Neuronal stem cell (in vitro differentiated cells): Measurements from ENCODE around the gene ZNF500.
"Not testable (repeated sequence)": the region's sequence is repeated elsewhere in the genome, so short reads cannot be mapped to it uniquely, and the experiment has no call there.

ENCODE experiments used
- DNase-seq: peaks from one replicate; pipeline ENCODE4 v3.0.0-alpha.2; 2013; ENCODE audit warnings: low spot score
- H2AFZ ChIP-seq: one replicate; pipeline ENCODE4 v1.6.1; 2013; ENCODE audit warnings: mild to moderate bottlenecking, low read length, inconsistent platforms
- H2AK5ac ChIP-seq: 2 replicates; pipeline ENCODE4 v1.6.1; 2013; ENCODE audit warnings: low read depth, mild to moderate bottlenecking, inconsistent platforms, low read length, moderate library complexity, mixed read lengths
- H2BK120ac ChIP-seq: 2 replicates; pipeline ENCODE4 v1.6.1; 2013; ENCODE audit warnings: low read depth, mild to moderate bottlenecking, inconsistent platforms, low read length, moderate library complexity, mixed read lengths
- H2BK12ac ChIP-seq: one replicate; pipeline ENCODE4 v1.6.1; 2013; ENCODE audit warnings: low read length, inconsistent platforms
- H2BK15ac ChIP-seq: 2 replicates; pipeline ENCODE4 v1.6.1; 2013; ENCODE audit warnings: mild to moderate bottlenecking, low read length, inconsistent platforms, mixed read lengths
- H2BK5ac ChIP-seq: one replicate; pipeline ENCODE4 v1.6.1; 2013; ENCODE audit warnings: inconsistent platforms, mild to moderate bottlenecking, low read length, moderate library complexity
- H3K14ac ChIP-seq: one replicate; pipeline ENCODE4 v1.6.1; 2013; ENCODE audit warnings: low read length, inconsistent platforms
- H3K18ac ChIP-seq: 2 replicates; pipeline ENCODE4 v1.6.1; 2013; ENCODE audit warnings: low read length, inconsistent platforms
- H3K23ac ChIP-seq: 2 replicates; pipeline ENCODE4 v1.6.1; 2013; ENCODE audit warnings: low read depth, mild to moderate bottlenecking, mixed read lengths, low read length, inconsistent platforms; ENCODE audit not compliant: poor library complexity
- H3K27ac ChIP-seq: replicated peaks from 3 replicates; pipeline ENCODE4 v1.5.1; 2013; ENCODE audit warnings: low read length, inconsistent platforms
- H3K27me3 ChIP-seq, 3 experiments: 2 replicates each; pipeline ENCODE4 v1.6.1; 2013; ENCODE audit warnings: low read length in 3 of 3, mild to moderate bottlenecking in 2 of 3, inconsistent platforms in 1 of 3, low read depth in 1 of 3, mixed read lengths in 1 of 3, moderate library complexity in 1 of 3; ENCODE audit not compliant: control insufficient read depth in 3 of 3, insufficient read depth in 3 of 3
- H3K36me3 ChIP-seq, 2 donors: replicated peaks in 1 of 2; 2 replicates each; pipeline ENCODE4 v1.6.1; 2013; ENCODE audit warnings: low read length in 2 of 2; ENCODE audit not compliant: control insufficient read depth in 2 of 2, insufficient read depth in 2 of 2
- H3K4ac ChIP-seq: 2 replicates; pipeline ENCODE4 v1.6.1; 2013; ENCODE audit warnings: inconsistent platforms, mild to moderate bottlenecking, low read length, moderate library complexity
- H3K4me1 ChIP-seq, 2 donors: 1 replicate in 1 of 2; 2 replicates in 1 of 2; pipeline ENCODE4 v1.6.1; 2013; ENCODE audit warnings: low read length in 2 of 2, low read depth in 1 of 2; ENCODE audit not compliant: control insufficient read depth in 2 of 2, insufficient read depth in 1 of 2
- H3K4me2 ChIP-seq: one replicate; pipeline ENCODE4 v1.6.1; 2013; ENCODE audit warnings: mild to moderate bottlenecking, low read length, inconsistent platforms; ENCODE audit not compliant: insufficient read depth, poor library complexity, severe bottlenecking
- H3K4me3 ChIP-seq, 2 donors: 2 replicates each; pipeline ENCODE4 v1.5.1; 2013; ENCODE audit warnings: low read length in 2 of 2, mild to moderate bottlenecking in 2 of 2, inconsistent platforms in 1 of 2, moderate library complexity in 1 of 2
- H3K79me1 ChIP-seq: one replicate; pipeline ENCODE4 v1.6.1; 2013; ENCODE audit warnings: low read depth, mild to moderate bottlenecking, inconsistent platforms, low read length, moderate library complexity
- H3K9ac ChIP-seq: one replicate; pipeline ENCODE4 v1.6.1; 2013; ENCODE audit warnings: mild to moderate bottlenecking, low read depth, low read length, inconsistent platforms; ENCODE audit not compliant: poor library complexity
- H3K9me3 ChIP-seq, 2 donors: replicated peaks in 1 of 2; 2 replicates each; pipeline versions ENCODE3 to v1.6.1; 2013; ENCODE audit warnings: low read length in 2 of 2, mild to moderate bottlenecking in 2 of 2, inconsistent platforms in 1 of 2, low read depth in 1 of 2, mixed read lengths in 1 of 2, moderate library complexity in 1 of 2; ENCODE audit not compliant: control insufficient read depth in 2 of 2, insufficient read depth in 1 of 2
- H4K8ac ChIP-seq: one replicate; pipeline ENCODE4 v1.6.1; 2013; ENCODE audit warnings: low read depth, mild to moderate bottlenecking, inconsistent platforms, low read length, moderate library complexity
- H4K91ac ChIP-seq: one replicate; pipeline ENCODE4 v1.6.1; 2013; ENCODE audit warnings: low read length, low read depth, mild to moderate bottlenecking, inconsistent platforms; ENCODE audit not compliant: poor library complexity
- WGBS, 2 donors: extraction: QIAGEN DNeasy Blood & Tissue Kit; methylation state at CpG; one replicate each; pipeline ENCODE4 v1.1.7; 2013; ENCODE audit warnings: missing lambda C conversion rate in 2 of 2, mixed read lengths in 1 of 2; ENCODE audit not compliant: insufficient read length in 2 of 2, insufficient replicate concordance in 1 of 2; ENCODE audit errors: extremely low coverage in 2 of 2; 5-methylcytosine and 5-hydroxymethylcytosine counted together

ZNF500 gene

DNA sequence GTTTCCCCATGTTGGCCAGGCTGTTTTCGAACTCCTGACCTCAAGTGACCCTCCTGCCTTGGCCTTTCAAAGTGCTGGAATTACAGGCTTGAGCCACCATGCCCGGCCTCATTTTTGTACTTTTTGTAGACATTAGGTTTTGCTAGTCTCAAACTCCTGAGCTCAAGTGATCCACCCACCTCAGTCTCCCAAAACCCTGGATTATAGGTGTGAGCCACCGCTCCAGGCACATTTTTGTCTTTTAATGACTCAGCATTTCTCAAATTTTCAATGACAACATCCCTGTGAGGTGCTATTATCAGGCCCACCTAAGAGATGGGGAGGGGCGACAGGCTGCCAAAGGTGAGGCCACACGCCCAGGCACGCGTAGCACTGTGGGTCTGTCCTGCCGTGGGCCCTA is 20.1 kb upstream of the ZNF500 start:
- Histone ChIP-seq H3K4ac (no peak overlapping the region), H2AFZ (no peak overlapping the region), H3K4me1 (peaks cover 3 to 5% of the 10 kb centered on the region in 2 donors), H3K4me2 (no peak overlapping the region), H3K79me1 (no peaks in the 10 kb centered on the region), H3K27me3 (peaks cover 0 to 2% (median 0%) of the 10 kb centered on the region in 3 experiments), H3K14ac (peak overlapping the region; percentile 4), H4K8ac (no peak overlapping the region), H3K9ac (no peak overlapping the region), H2BK120ac (no peak overlapping the region), H3K27ac (no peak overlapping the region), H2BK5ac (no peak overlapping the region), H3K9me3 (no peaks in the 10 kb centered on the region), H3K23ac (no peak overlapping the region), H2BK15ac (no peak overlapping the region), H3K18ac (no peak overlapping the region), H4K91ac (no peak overlapping the region), H3K4me3 (no peak overlapping the region), H2AK5ac (no peak overlapping the region), H3K36me3 (no peaks in the 10 kb centered on the region), H2BK12ac (no peak overlapping the region)
- WGBS, 2 donors: no CpG with 5 or more reads among the region's 8 CpGs
- no peak for DNase-seq

DNA sequence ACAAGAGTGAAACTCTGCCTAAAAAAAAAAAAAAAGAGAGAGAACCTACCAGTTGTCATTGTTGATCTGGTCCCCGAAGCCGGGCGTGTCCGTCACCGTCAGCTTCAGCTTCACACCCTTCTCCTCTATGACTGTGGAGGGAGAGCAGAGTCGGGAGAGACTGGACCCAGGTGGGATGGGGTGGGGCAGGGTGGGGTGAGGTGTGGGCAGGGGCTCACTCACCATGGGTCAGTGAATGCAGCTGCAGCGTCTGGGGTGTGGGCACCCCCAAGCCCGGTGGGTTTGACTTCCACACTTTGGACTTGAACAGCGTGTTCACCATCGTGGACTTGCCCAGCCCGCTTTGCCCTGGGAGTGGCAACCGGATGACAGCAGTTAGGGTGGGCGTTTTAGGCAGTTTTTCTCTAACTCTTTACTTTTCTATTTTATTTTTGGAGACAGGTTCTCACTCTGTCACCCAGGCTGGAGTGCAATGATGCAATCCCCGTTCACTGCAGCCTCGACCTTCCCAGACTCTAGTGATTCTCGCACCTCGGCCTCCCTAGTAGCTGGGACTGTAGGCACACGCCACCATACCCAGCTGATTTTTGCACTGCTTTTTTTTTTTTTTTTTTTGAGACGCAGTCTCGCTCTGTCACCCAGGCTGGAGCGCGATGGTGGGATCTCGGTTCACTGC is 18.9 kb upstream of the ZNF500 start:
- Histone ChIP-seq H3K18ac (no peak overlapping the region), H2BK120ac (no peak overlapping the region), H4K8ac (no peak overlapping the region), H3K27me3 (no peaks in the 10 kb centered on the region), H3K4me1 (peaks cover 3 to 5% of the 10 kb centered on the region in 2 donors), H3K4me3 (no peak overlapping the region), H3K4ac (no peak overlapping the region), H3K4me2 (no peak overlapping the region), H4K91ac (no peak overlapping the region), H2AFZ (no peak overlapping the region), H3K23ac (no peak overlapping the region), H3K27ac (no peak overlapping the region), H3K79me1 (no peaks in the 10 kb centered on the region), H3K9ac (no peak overlapping the region), H3K36me3 (no peaks in the 10 kb centered on the region), H2BK12ac (no peak overlapping the region), H2AK5ac (no peak overlapping the region), H2BK5ac (no peak overlapping the region), H3K14ac (no peak overlapping the region), H2BK15ac (no peak overlapping the region), H3K9me3 (no peaks in the 10 kb centered on the region)
- DNase-seq: no peak
- no CpG with 5 or more reads among the region's 23 CpGs for WGBS, 2 donors

DNA sequence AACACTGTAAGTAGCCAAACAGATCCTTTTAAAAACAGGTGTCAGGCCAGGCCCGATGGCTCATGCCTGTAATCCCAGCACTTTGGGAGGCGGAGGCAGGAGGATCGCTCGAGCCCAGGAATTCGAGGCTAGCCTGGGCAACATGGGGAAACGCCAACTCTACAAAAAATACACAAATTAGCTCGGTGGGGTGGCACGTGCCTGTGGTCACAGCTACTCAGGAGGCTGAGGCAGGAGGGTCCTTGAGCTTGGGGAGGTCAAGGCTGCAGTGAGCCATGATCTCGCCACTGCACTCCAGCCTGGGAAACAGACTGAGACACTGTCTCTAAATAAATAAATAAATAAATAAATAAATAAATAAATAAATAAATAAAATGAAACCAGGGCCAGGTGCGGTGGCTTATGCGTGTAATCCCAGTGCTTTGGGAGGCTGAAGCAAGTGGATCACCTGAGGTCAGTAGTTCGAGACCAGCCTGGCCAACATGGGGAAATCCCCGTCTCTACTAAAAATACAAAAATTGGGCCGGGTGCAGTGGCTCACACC is 17.6 kb upstream of the ZNF500 start:
- H3K27me3 ChIP-seq, H3K14ac ChIP-seq, H3K79me1 ChIP-seq, H2AFZ ChIP-seq, H2AK5ac ChIP-seq, DNase-seq, H4K91ac ChIP-seq, H3K4me2 ChIP-seq, H2BK15ac ChIP-seq, H3K18ac ChIP-seq, H3K4me1 ChIP-seq, H3K4ac ChIP-seq, H3K36me3 ChIP-seq, H2BK5ac ChIP-seq, H3K23ac ChIP-seq, H2BK12ac ChIP-seq, H4K8ac ChIP-seq, H2BK120ac ChIP-seq, H3K4me3 ChIP-seq, H3K9me3 ChIP-seq, H3K9ac ChIP-seq, H3K27ac ChIP-seq: not testable (repeated sequence)
- no CpG with 5 or more reads among the region's 14 CpGs for WGBS, 2 donors

DNA sequence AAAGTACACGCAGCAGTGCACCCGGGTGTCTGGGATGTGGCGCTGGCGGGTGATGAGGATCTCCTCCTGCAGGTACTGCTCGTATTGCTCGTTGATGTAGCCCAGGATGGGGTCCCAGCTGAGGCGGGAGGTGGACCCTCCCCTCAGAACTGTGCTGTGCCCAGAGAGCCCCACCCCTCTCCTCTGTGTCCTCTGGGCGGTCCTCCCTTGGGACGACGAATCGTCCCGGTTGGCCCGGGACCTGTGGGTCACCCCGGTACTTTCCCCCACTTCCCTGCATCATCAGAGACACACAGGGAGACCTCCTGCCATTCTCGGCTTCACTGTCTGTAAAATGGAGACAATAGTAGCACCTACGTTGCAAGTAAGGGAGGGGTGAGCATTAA is 17.0 kb upstream of the ZNF500 start:
- H3K9ac ChIP-seq: no peak overlapping the region
- no CpG with 5 or more reads among the region's 16 CpGs for WGBS, 2 donors

More for the DNA sequence above, 17.0 kb upstream of the ZNF500 start:
- Histone ChIP-seq H2BK120ac (no peak overlapping the region), H3K4me3 (no peak overlapping the region), H3K4me1 (peaks cover 3 to 5% of the 10 kb centered on the region in 2 donors), H2AK5ac (peak overlapping the region; percentile 74), H3K14ac (peak overlapping the region; percentile 38), H3K27me3 (no peaks in the 10 kb centered on the region), H2BK12ac (peak overlapping the region; percentile 30), H3K23ac (peak overlapping the region; percentile 35), H4K91ac (no peak overlapping the region), H2BK15ac (peak overlapping the region; percentile 49), H3K4me2 (no peak overlapping the region), H3K4ac (no peak overlapping the region), H3K36me3 (no peaks in the 10 kb centered on the region), H2BK5ac (no peak overlapping the region), H3K18ac (peak overlapping the region; percentile 89), H2AFZ (no peak overlapping the region), H4K8ac (no peak overlapping the region), H3K27ac (no peak overlapping the region), H3K79me1 (no peaks in the 10 kb centered on the region), H3K9me3 (no peaks in the 10 kb centered on the region)
- no peak for DNase-seq
